HepG2 (cell line): ENCODE measurements around the gene ATRIP. TPM values are rescaled to one million over a fixed set of nuclear protein-coding genes. Genes with fewer than 3 reads are reported as not detected.
A peak's percentile ranks its signal among the peaks of the same experiment; 100 is the strongest.

Experiments
- CREB1 ChIP-seq, 2 experiments: fragments of 450-650 bp in 1 of 2; IDR thresholded peaks; 2 replicates each; pipeline ENCODE4 v1.6.1; 2016 to 2017; ENCODE audit warnings: control low read depth in 1 of 2, mild to moderate bottlenecking in 1 of 2, missing compliant biosample characterization in 1 of 2, missing genetic modification characterization in 1 of 2
- ELF1 ChIP-seq: sonication (generic); formaldehyde crosslinking; IDR thresholded peaks from 2 replicates; pipeline ENCODE4 v1.4.0; 2020; ENCODE audit warnings: missing genetic modification reagents
- HCFC1 ChIP-seq: fragments of 150-350 bp; IDR thresholded peaks from 2 replicates; pipeline ENCODE4 v1.6.1; 2014; ENCODE audit warnings: low read depth, low read length
- HDAC2 ChIP-seq: sonication (generic); formaldehyde crosslinking; IDR thresholded peaks from 2 replicates; pipeline ENCODE4 v1.4.0; 2020; ENCODE audit warnings: missing genetic modification reagents
- HOMEZ ChIP-seq: IDR thresholded peaks from 2 replicates; pipeline ENCODE4 v1.6.1; 2016; ENCODE audit warnings: low read depth
- KLF6 ChIP-seq: IDR thresholded peaks from 2 replicates; pipeline ENCODE4 v1.8.0; 2016; ENCODE audit warnings: missing biosample characterization, missing genetic modification reagents
- PCBP1 ChIP-seq: fragments of 200-400 bp; formaldehyde crosslinking; IDR thresholded peaks from 2 replicates; pipeline ENCODE4 v1.6.1; 2017; ENCODE audit warnings: mild to moderate bottlenecking, low read depth, low read length, borderline replicate concordance
- PHF21A ChIP-seq: sonication (generic); formaldehyde crosslinking; IDR thresholded peaks from 2 replicates; pipeline ENCODE4 v1.5.0; 2020; ENCODE audit warnings: mild to moderate bottlenecking, missing genetic modification reagents
- PHF5A ChIP-seq: IDR thresholded peaks from one replicate; pipeline ENCODE4 v1.6.1; 2018; ENCODE audit warnings: low read depth, missing genetic modification reagents; ENCODE audit not compliant: unreplicated experiment
- PRMT3 ChIP-seq: sonication (generic); formaldehyde crosslinking; IDR thresholded peaks from 2 replicates; pipeline ENCODE4 v1.8.1; 2022; ENCODE audit warnings: low read depth, mild to moderate bottlenecking, moderate library complexity, missing genetic modification reagents, borderline replicate concordance
- SAP130 ChIP-seq: IDR thresholded peaks from 2 replicates; pipeline ENCODE4 v1.6.1; 2016; ENCODE audit warnings: low read depth
- SMARCC2 ChIP-seq: fragments of 450-650 bp; IDR thresholded peaks from 2 replicates; pipeline ENCODE4 v1.6.1; 2017; ENCODE audit warnings: antibody characterized with exemption, mild to moderate bottlenecking
- TMF1 ChIP-seq: sonication (generic); formaldehyde crosslinking; IDR thresholded peaks from 2 replicates; pipeline ENCODE4 v1.8.1; 2022; ENCODE audit warnings: low read depth, missing genetic modification reagents
- ZBED4 ChIP-seq: sonication (generic); formaldehyde crosslinking; IDR thresholded peaks from 2 replicates; pipeline ENCODE4 v1.4.0; 2020; ENCODE audit warnings: missing genetic modification reagents, borderline replicate concordance
- ZFP36 ChIP-seq: fragments of 150-350 bp; IDR thresholded peaks from 2 replicates; pipeline ENCODE4 v1.6.1; 2018; ENCODE audit warnings: borderline replicate concordance, low read length, low read depth; ENCODE audit not compliant: partially characterized antibody
- ZFY ChIP-seq: sonication (generic); formaldehyde crosslinking; IDR thresholded peaks from 2 replicates; pipeline ENCODE4 v1.4.0; 2020; ENCODE audit warnings: missing genetic modification reagents
- ZNF17 ChIP-seq: sonication (generic); formaldehyde crosslinking; IDR thresholded peaks from 2 replicates; pipeline ENCODE4 v1.5.0; 2020; ENCODE audit warnings: mild to moderate bottlenecking, missing genetic modification reagents
- ZNF274 ChIP-seq: sonication (generic); formaldehyde crosslinking; IDR thresholded peaks from 2 replicates; pipeline ENCODE4 v1.5.1; 2020; ENCODE audit warnings: mild to moderate bottlenecking, missing genetic modification reagents
- ZNF292 ChIP-seq: sonication (generic); formaldehyde crosslinking; IDR thresholded peaks from 2 replicates; pipeline ENCODE4 v1.8.1; 2022; ENCODE audit warnings: mild to moderate bottlenecking, low read depth, missing genetic modification reagents, borderline replicate concordance
- ZNF343 ChIP-seq: sonication (generic); formaldehyde crosslinking; IDR thresholded peaks from 2 replicates; pipeline ENCODE4 v1.4.0; 2020; ENCODE audit warnings: mild to moderate bottlenecking, missing genetic modification reagents
- ZNF484 ChIP-seq: sonication (generic); formaldehyde crosslinking; IDR thresholded peaks from 2 replicates; pipeline ENCODE4 v1.5.1; 2020; ENCODE audit warnings: mild to moderate bottlenecking, low read depth, missing genetic modification reagents, borderline replicate concordance
- ZNF558 ChIP-seq: sonication (generic); formaldehyde crosslinking; IDR thresholded peaks from 2 replicates; pipeline ENCODE4 v1.9.0; 2022; ENCODE audit warnings: mild to moderate bottlenecking, missing genetic modification reagents, borderline replicate concordance
- ZNF737 ChIP-seq: sonication (generic); formaldehyde crosslinking; IDR thresholded peaks from 2 replicates; pipeline ENCODE4 v1.5.0; 2020; ENCODE audit warnings: missing genetic modification reagents, mild to moderate bottlenecking, borderline replicate concordance
- ZNF816 ChIP-seq: sonication (generic); formaldehyde crosslinking; IDR thresholded peaks from 2 replicates; pipeline ENCODE4 v1.8.0; 2022; ENCODE audit warnings: missing genetic modification reagents, mild to moderate bottlenecking, borderline replicate concordance
- ZNF879 ChIP-seq: sonication (generic); formaldehyde crosslinking; IDR thresholded peaks from 2 replicates; pipeline ENCODE4 v1.8.1; 2023; ENCODE audit warnings: missing genetic modification reagents
- polyA plus RNA-seq, 8 experiments: library from polyadenylated mRNA; depleted of rRNA in 3 of 8; stranded (reverse) in 7 of 8; unstranded in 1 of 8; fragments of >200 nt; fragmentation: Illumina TruSeq in 4 of 8; extraction: Trizol in 4 of 8; gene quantifications; 2 replicates each; pipeline versions ENCODE4 v1.2.1 to v1.2.3, GENCODE V29; 2011 to 2016; ENCODE audit warnings: low read depth in 4 of 8, missing spikeins in 1 of 8, mixed read lengths in 1 of 8; ENCODE audit not compliant: insufficient read depth in 1 of 8
- total RNA-seq, 5 experiments: library from RNA; depleted of rRNA; stranded (reverse); fragments of >200 nt; fragmentation: Illumina TruSeq; extraction: Trizol; gene quantifications; 2 replicates each; pipeline ENCODE4 v1.2.3, GENCODE V29; 2016; ENCODE audit warnings: low read depth in 1 of 5

Gene ATRIP
- total and polyA plus RNA-seq, 2 of the 13 experiments (the other 11 are each of a cell fraction or from before 2014, with no cell fraction given): 5.1 to 12.5 TPM

- TF ChIP-seq PHF5A (peak; percentile 92), ZBED4 (CRISPR knock-in tag) (peak; percentile 68; the same call in 1 of the 2 replicates), TMF1 (CRISPR knock-in tag) (no peak), KLF6 (CRISPR knock-in tag) (peak; percentile 89), ZNF274 (no peak), PHF21A (CRISPR knock-in tag) (peak; percentile 99), ZNF879 (no peak), SAP130 (CRISPR knock-in tag) (peak; percentile 97), ZNF17 (CRISPR knock-in tag) (no peak), SMARCC2 (0 out of 2 replicates have a peak, but pooled peaks have one; percentile 29), HCFC1 (no peak; the same call in 1 of the 2 replicates), ZNF558 (CRISPR knock-in tag) (peak; percentile 88; the same call in 1 of the 2 replicates), ZNF343 (CRISPR knock-in tag) (peak; percentile 66; the same call in 1 of the 2 replicates), CREB1 (IDR thresholded peaks at IDR 0.05) (no peak), CREB1 (CRISPR knock-in tag; IDR thresholded peaks at IDR 0.05) (peak; percentile 87), PRMT3 (CRISPR knock-in tag) (no peak), PCBP1 (peak; percentile 86; the same call in 1 of the 2 replicates), ZFY (CRISPR knock-in tag) (peak; percentile 58; the same call in 1 of the 2 replicates), ZNF816 (no peak; the same call in 1 of the 2 replicates), ZNF737 (no peak), ZNF484 (CRISPR knock-in tag) (0 out of 2 replicates have a peak, but pooled peaks have one; percentile 66), HDAC2 (CRISPR knock-in tag) (peak; percentile 83), HOMEZ (CRISPR knock-in tag) (peak; percentile 74; the same call in 1 of the 2 replicates), ZNF292 (peak; percentile 79; the same call in 1 of the 2 replicates), ELF1 (CRISPR knock-in tag) (peak; percentile 83), ZFP36 (no peak)
Measured at GRCh38 chr3:48429960-48430707, 16.4 kb upstream of the ATRIP start, which contains the start of gene PLXNB1 (continued).
